ENCODE data around the gene ABCB8.

- no peak for TF ChIP-seq CTCF (IDR thresholded peaks at IDR 0.05)
- no peak for TF ChIP-seq EZH2 (IDR thresholded peaks at IDR 0.05)
These were observed 22.7 kb upstream of the ABCB8 start for GRCh38 chr7:151005566-151005965.

All from neural progenitor cell (in vitro differentiated cells).